ENCODE measurements around the gene SLC22A14. TPM values are rescaled to one million over a fixed set of nuclear protein-coding genes. Genes with fewer than 3 reads are reported as not detected.

Gene SLC22A14
- total and polyA plus RNA-seq, 9 of the 15 experiments (the other 6 are each of a cell fraction or from before 2014, with no cell fraction given), result 0.03 to 0.07 TPM; not detected in 7

DNA sequence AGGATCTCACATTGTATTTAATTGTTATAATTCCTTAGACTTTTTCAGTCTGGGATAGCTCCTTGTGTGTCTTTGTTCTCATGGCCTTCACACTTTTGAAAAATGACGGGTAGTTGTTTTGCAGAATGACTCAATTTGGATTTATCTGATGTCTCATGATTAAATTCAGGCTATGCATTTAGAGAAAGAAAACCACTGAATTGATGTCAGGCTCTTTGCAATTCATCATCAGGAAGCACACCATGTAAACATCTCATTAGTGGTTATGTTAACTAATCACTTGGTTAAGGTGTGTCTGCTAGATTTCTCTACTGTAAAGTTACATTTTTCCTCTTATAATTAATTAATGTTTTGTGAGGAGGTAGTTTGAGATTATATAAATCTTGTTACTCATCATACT lies 24.5 kb upstream of the SLC22A14 start:
- in situ Hi-C loops (cut with MboI) (no loop called here), intact Hi-C loops (cut with micrococcal nuclease) (loop anchor here (10.0 kb wide), 1 partner anchor 123 kb away; the partner anchor contains the start of genes ACAA1 and MYD88)
- ATAC-seq, result no peak
- BruUV-seq (replicated peaks), result no TSS peak
- Histone ChIP-seq H3K27me3 (ENCODE audit: control insufficient read depth in 2 of 2, insufficient read depth in 2 of 2, low read length in 2 of 2) (no peaks in the 10 kb centered on the region), H3K9ac (ENCODE audit: insufficient read depth in 1 of 2, low read depth in 2 of 2, low read length in 2 of 2) (no peak overlapping the region), H3K79me2 (ENCODE audit: control insufficient read depth, insufficient read depth, low read length) (no peaks in the 10 kb centered on the region), H2AFZ (ENCODE audit: low read depth, low read length) (no peak overlapping the region), H3K36me3 (ENCODE audit: control insufficient read depth, insufficient read depth, low read length) (peaks cover 25% of the 10 kb centered on the region), H4K20me1 (replicated peaks; ENCODE audit: control insufficient read depth, insufficient read depth, low read length) (no peaks in the 10 kb centered on the region), H3K4me2 (ENCODE audit: insufficient read depth, low read length) (no peak overlapping the region), H3K4me1 (replicated peaks in 1 of 2; ENCODE audit: control insufficient read depth in 2 of 2, insufficient read depth in 2 of 2, low read length in 2 of 2) (0 out of 5 replicates have a peak, but pooled peaks cover 0 to 3% of the 10 kb centered on the region in 2 experiments), H3K4me3 (no peak overlapping the region), H3K27ac (ENCODE audit: extremely low read depth, low read depth, low read length) (no peak overlapping the region), H3K9me3 (replicated peaks; ENCODE audit: control insufficient read depth, insufficient read depth, low read depth, low read length) (no peaks in the 10 kb centered on the region), H3K9me1 (ENCODE audit: control insufficient read depth, insufficient read depth, low read length) (no peaks in the 10 kb centered on the region)
- ChIA-PET POLR2A (interaction anchor here (0.9 kb wide), 1 partner anchor 92 kb away, joined by 3 read pairs; the partner anchor contains the start of gene OXSR1), CTCF (ENCODE audit: low intra/inter-chr PET ratio) (no interaction called here)
- DNase-seq (ENCODE audit: extremely low read depth in 1 of 4, low spot score in 3 of 4), result no peak
- FAIRE-seq, result no peak
- 5% methylated on average over 1 of the region's 1 CpG for WGBS (ENCODE audit: insufficient coverage, low coverage, missing lambda C conversion rate)
- TF ChIP-seq BRF1 (IDR thresholded peaks at IDR 0.05; ENCODE audit: borderline replicate concordance, extremely low read depth, insufficient read length) (no peak), NCOR1 (IDR thresholded peaks at IDR 0.05) (no peak), THRAP3 (IDR thresholded peaks at IDR 0.05; ENCODE audit: borderline replicate concordance) (no peak), HNRNPH1 (optimal IDR thresholded peaks at IDR 0.05; ENCODE audit: low read depth, low read length) (no peak), SOX6 (IDR thresholded peaks at IDR 0.05) (peak; percentile 39; the same call in 1 of the 2 replicates), TFAM (CRISPR knock-in tag; conservative IDR thresholded peaks at IDR 0.05) (no peak), FOXA3 (CRISPR knock-in tag; conservative IDR thresholded peaks at IDR 0.05 in 1 of 2, IDR thresholded peaks at IDR 0.05 in 1 of 2) (0 out of 4 replicates have a peak, but pooled peaks of 1 of the 2 experiments have one; percentile 28), NFYB (IDR thresholded peaks at IDR 0.05; ENCODE audit: extremely low read depth, insufficient read length) (no peak), KHSRP (IDR thresholded peaks at IDR 0.05) (no peak), ELF4 (CRISPR knock-in tag; IDR thresholded peaks at IDR 0.05) (no peak), DNMT1 (IDR thresholded peaks at IDR 0.05) (no peak), ZNF717 (CRISPR knock-in tag; IDR thresholded peaks at IDR 0.05) (no peak), RB1 (IDR thresholded peaks at IDR 0.05; ENCODE audit: low read depth) (no peak), TCF7L2 (IDR thresholded peaks at IDR 0.05; ENCODE audit: low read depth, low read length) (no peak), ZNF133 (CRISPR knock-in tag; IDR thresholded peaks at IDR 0.05) (no peak), TEAD4 (IDR thresholded peaks at IDR 0.05; ENCODE audit: low read length) (peak; percentile 80; the same call in 1 of the 2 replicates), TEAD4 (CRISPR knock-in tag; IDR thresholded peaks at IDR 0.05; ENCODE audit: borderline replicate concordance) (no peak), ZNF77 (CRISPR knock-in tag; IDR thresholded peaks at IDR 0.05) (no peak), MYC (IDR thresholded peaks at IDR 0.05; ENCODE audit: low read depth, low read length) (no peak), MYC (CRISPR knock-in tag; IDR thresholded peaks at IDR 0.05; ENCODE audit: borderline replicate concordance, low read depth) (no peak)
- TF ChIP-seq, protein P1, sequence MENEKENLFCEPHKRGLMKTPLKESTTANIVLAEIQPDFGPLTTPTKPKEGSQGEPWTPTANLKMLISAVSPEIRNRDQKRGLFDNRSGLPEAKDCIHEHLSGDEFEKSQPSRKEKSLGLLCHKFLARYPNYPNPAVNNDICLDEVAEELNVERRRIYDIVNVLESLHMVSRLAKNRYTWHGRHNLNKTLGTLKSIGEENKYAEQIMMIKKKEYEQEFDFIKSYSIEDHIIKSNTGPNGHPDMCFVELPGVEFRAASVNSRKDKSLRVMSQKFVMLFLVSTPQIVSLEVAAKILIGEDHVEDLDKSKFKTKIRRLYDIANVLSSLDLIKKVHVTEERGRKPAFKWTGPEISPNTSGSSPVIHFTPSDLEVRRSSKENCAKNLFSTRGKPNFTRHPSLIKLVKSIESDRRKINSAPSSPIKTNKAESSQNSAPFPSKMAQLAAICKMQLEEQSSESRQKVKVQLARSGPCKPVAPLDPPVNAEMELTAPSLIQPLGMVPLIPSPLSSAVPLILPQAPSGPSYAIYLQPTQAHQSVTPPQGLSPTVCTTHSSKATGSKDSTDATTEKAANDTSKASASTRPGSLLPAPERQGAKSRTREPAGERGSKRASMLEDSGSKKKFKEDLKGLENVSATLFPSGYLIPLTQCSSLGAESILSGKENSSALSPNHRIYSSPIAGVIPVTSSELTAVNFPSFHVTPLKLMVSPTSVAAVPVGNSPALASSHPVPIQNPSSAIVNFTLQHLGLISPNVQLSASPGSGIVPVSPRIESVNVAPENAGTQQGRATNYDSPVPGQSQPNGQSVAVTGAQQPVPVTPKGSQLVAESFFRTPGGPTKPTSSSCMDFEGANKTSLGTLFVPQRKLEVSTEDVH (IDR thresholded peaks at IDR 0.05; ENCODE audit: low read depth, partially characterized antibody), result no peak
- TF ChIP-seq, protein P2, sequence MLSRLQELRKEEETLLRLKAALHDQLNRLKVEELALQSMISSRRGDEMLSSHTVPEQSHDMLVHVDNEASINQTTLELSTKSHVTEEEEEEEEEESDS (CRISPR knock-in tag; IDR thresholded peaks at IDR 0.05), result no peak
- TF ChIP-seq, protein P3, sequence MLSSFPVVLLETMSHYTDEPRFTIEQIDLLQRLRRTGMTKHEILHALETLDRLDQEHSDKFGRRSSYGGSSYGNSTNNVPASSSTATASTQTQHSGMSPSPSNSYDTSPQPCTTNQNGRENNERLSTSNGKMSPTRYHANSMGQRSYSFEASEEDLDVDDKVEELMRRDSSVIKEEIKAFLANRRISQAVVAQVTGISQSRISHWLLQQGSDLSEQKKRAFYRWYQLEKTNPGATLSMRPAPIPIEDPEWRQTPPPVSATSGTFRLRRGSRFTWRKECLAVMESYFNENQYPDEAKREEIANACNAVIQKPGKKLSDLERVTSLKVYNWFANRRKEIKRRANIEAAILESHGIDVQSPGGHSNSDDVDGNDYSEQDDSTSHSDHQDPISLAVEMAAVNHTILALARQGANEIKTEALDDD (IDR thresholded peaks at IDR 0.05), result peak; percentile 90

Measured in K562 (cell line).